Neuronal stem cell (in vitro differentiated cells): ENCODE measurements around the gene AUP1.

Experiments
- DNase-seq: peaks from one replicate; pipeline ENCODE4 v3.0.0-alpha.2; 2013; ENCODE audit warnings: low spot score
- H2AFZ ChIP-seq: one replicate; pipeline ENCODE4 v1.6.1; 2013; ENCODE audit warnings: mild to moderate bottlenecking, low read length, inconsistent platforms
- H2AK5ac ChIP-seq: 2 replicates; pipeline ENCODE4 v1.6.1; 2013; ENCODE audit warnings: low read depth, mild to moderate bottlenecking, inconsistent platforms, low read length, moderate library complexity, mixed read lengths
- H2BK120ac ChIP-seq: 2 replicates; pipeline ENCODE4 v1.6.1; 2013; ENCODE audit warnings: low read depth, mild to moderate bottlenecking, inconsistent platforms, low read length, moderate library complexity, mixed read lengths
- H2BK12ac ChIP-seq: one replicate; pipeline ENCODE4 v1.6.1; 2013; ENCODE audit warnings: low read length, inconsistent platforms
- H2BK15ac ChIP-seq: 2 replicates; pipeline ENCODE4 v1.6.1; 2013; ENCODE audit warnings: mild to moderate bottlenecking, low read length, inconsistent platforms, mixed read lengths
- H2BK5ac ChIP-seq: one replicate; pipeline ENCODE4 v1.6.1; 2013; ENCODE audit warnings: inconsistent platforms, mild to moderate bottlenecking, low read length, moderate library complexity
- H3K14ac ChIP-seq: one replicate; pipeline ENCODE4 v1.6.1; 2013; ENCODE audit warnings: low read length, inconsistent platforms
- H3K18ac ChIP-seq: 2 replicates; pipeline ENCODE4 v1.6.1; 2013; ENCODE audit warnings: low read length, inconsistent platforms
- H3K23ac ChIP-seq: 2 replicates; pipeline ENCODE4 v1.6.1; 2013; ENCODE audit warnings: low read depth, mild to moderate bottlenecking, mixed read lengths, low read length, inconsistent platforms; ENCODE audit not compliant: poor library complexity
- H3K27ac ChIP-seq: replicated peaks from 3 replicates; pipeline ENCODE4 v1.5.1; 2013; ENCODE audit warnings: low read length, inconsistent platforms
- H3K27me3 ChIP-seq, 3 experiments: 2 replicates each; pipeline ENCODE4 v1.6.1; 2013; ENCODE audit warnings: low read length in 3 of 3, mild to moderate bottlenecking in 2 of 3, inconsistent platforms in 1 of 3, low read depth in 1 of 3, mixed read lengths in 1 of 3, moderate library complexity in 1 of 3; ENCODE audit not compliant: control insufficient read depth in 3 of 3, insufficient read depth in 3 of 3
- H3K36me3 ChIP-seq, 2 donors: replicated peaks in 1 of 2; 2 replicates each; pipeline ENCODE4 v1.6.1; 2013; ENCODE audit warnings: low read length in 2 of 2; ENCODE audit not compliant: control insufficient read depth in 2 of 2, insufficient read depth in 2 of 2
- H3K4ac ChIP-seq: 2 replicates; pipeline ENCODE4 v1.6.1; 2013; ENCODE audit warnings: inconsistent platforms, mild to moderate bottlenecking, low read length, moderate library complexity
- H3K4me1 ChIP-seq, 2 donors: 1 replicate in 1 of 2; 2 replicates in 1 of 2; pipeline ENCODE4 v1.6.1; 2013; ENCODE audit warnings: low read length in 2 of 2, low read depth in 1 of 2; ENCODE audit not compliant: control insufficient read depth in 2 of 2, insufficient read depth in 1 of 2
- H3K4me2 ChIP-seq: one replicate; pipeline ENCODE4 v1.6.1; 2013; ENCODE audit warnings: mild to moderate bottlenecking, low read length, inconsistent platforms; ENCODE audit not compliant: insufficient read depth, poor library complexity, severe bottlenecking
- H3K4me3 ChIP-seq, 2 donors: 2 replicates each; pipeline ENCODE4 v1.5.1; 2013; ENCODE audit warnings: low read length in 2 of 2, mild to moderate bottlenecking in 2 of 2, inconsistent platforms in 1 of 2, moderate library complexity in 1 of 2
- H3K79me1 ChIP-seq: one replicate; pipeline ENCODE4 v1.6.1; 2013; ENCODE audit warnings: low read depth, mild to moderate bottlenecking, inconsistent platforms, low read length, moderate library complexity
- H3K9ac ChIP-seq: one replicate; pipeline ENCODE4 v1.6.1; 2013; ENCODE audit warnings: mild to moderate bottlenecking, low read depth, low read length, inconsistent platforms; ENCODE audit not compliant: poor library complexity
- H3K9me3 ChIP-seq, 2 donors: replicated peaks in 1 of 2; 2 replicates each; pipeline versions ENCODE3 to v1.6.1; 2013; ENCODE audit warnings: low read length in 2 of 2, mild to moderate bottlenecking in 2 of 2, inconsistent platforms in 1 of 2, low read depth in 1 of 2, mixed read lengths in 1 of 2, moderate library complexity in 1 of 2; ENCODE audit not compliant: control insufficient read depth in 2 of 2, insufficient read depth in 1 of 2
- H4K8ac ChIP-seq: one replicate; pipeline ENCODE4 v1.6.1; 2013; ENCODE audit warnings: low read depth, mild to moderate bottlenecking, inconsistent platforms, low read length, moderate library complexity
- H4K91ac ChIP-seq: one replicate; pipeline ENCODE4 v1.6.1; 2013; ENCODE audit warnings: low read length, low read depth, mild to moderate bottlenecking, inconsistent platforms; ENCODE audit not compliant: poor library complexity
- WGBS, 2 donors: extraction: QIAGEN DNeasy Blood & Tissue Kit; methylation state at CpG; one replicate each; pipeline ENCODE4 v1.1.7; 2013; ENCODE audit warnings: missing lambda C conversion rate in 2 of 2, mixed read lengths in 1 of 2; ENCODE audit not compliant: insufficient read length in 2 of 2, insufficient replicate concordance in 1 of 2; ENCODE audit errors: extremely low coverage in 2 of 2; 5-methylcytosine and 5-hydroxymethylcytosine counted together

The AUP1 gene

GRCh38 chr2:74507926-74508520 lies 21.5 kb downstream of the AUP1 start:
- DNase-seq = no peak
- Histone ChIP-seq H3K4me2 (peak overlapping the region; percentile 97), H4K91ac (no peak overlapping the region), H3K9me3 (peaks cover 0 to 4% of the 10 kb centered on the region in 2 donors), H2BK5ac (peak overlapping the region; percentile 99), H2BK12ac (no peak overlapping the region), H3K36me3 (peaks cover 6 to 22% of the 10 kb centered on the region in 2 donors), H3K27me3 (peaks cover 16 to 75% (median 59%) of the 10 kb centered on the region in 3 experiments), H3K27ac (no peak overlapping the region), H2AK5ac (peak overlapping the region; percentile 53), H3K4ac (no peak overlapping the region), H4K8ac (no peak overlapping the region), H3K4me3 (peak overlapping the region; percentile 87 to 99), H3K23ac (peak overlapping the region; percentile 9), H3K4me1 (peaks cover 8 to 9% of the 10 kb centered on the region in 2 donors), H3K79me1 (peaks cover 3% of the 10 kb centered on the region), H2AFZ (peak overlapping the region; percentile 99), H3K9ac (no peak overlapping the region), H3K14ac (no peak overlapping the region), H3K18ac (peak overlapping the region; percentile 85), H2BK120ac (peak overlapping the region; percentile 70), H2BK15ac (peak overlapping the region; percentile 49)
- no CpG with 5 or more reads among the region's 38 CpGs for WGBS, 2 donors

- peak within 1 kb of the TSS; percentile 53 for H2AK5ac ChIP-seq
- H2BK120ac ChIP-seq = peak within 1 kb of the TSS; percentile 70
- H3K4ac ChIP-seq = no peak within 1 kb of the TSS
- H4K91ac ChIP-seq = no peak within 1 kb of the TSS
- H3K9me3 ChIP-seq = peaks cover 0 to 4% of the 10 kb centered on the region in 2 donors
- H3K4me3 ChIP-seq = peak within 1 kb of the TSS; percentile 87 to 99
- peak; percentile 97 for DNase-seq
- H3K18ac ChIP-seq = peak within 1 kb of the TSS; percentile 100
- H3K23ac ChIP-seq = peak within 1 kb of the TSS; percentile 98
- H3K27me3 ChIP-seq = peaks cover 16 to 76% (median 59%) of the 10 kb centered on the region in 3 experiments
- peak within 1 kb of the TSS; percentile 100 for H3K9ac ChIP-seq
- H3K4me1 ChIP-seq = peaks cover 7 to 9% of the 10 kb centered on the region in 2 donors
- H3K79me1 ChIP-seq = peaks cover 3% of the 10 kb centered on the region
- no CpG with 5 or more reads among the region's 56 CpGs for WGBS, 2 donors
- peaks cover 6 to 22% of the 10 kb centered on the region in 2 donors for H3K36me3 ChIP-seq
- H2BK15ac ChIP-seq = peak within 1 kb of the TSS; percentile 77
- peak within 1 kb of the TSS; percentile 99 for H2AFZ ChIP-seq
- peak within 1 kb of the TSS; percentile 98 for H2BK12ac ChIP-seq
- peak within 1 kb of the TSS; percentile 98 for H3K27ac ChIP-seq
- peak within 1 kb of the TSS; percentile 99 for H4K8ac ChIP-seq
- H2BK5ac ChIP-seq = peak within 1 kb of the TSS; percentile 99
- peak within 1 kb of the TSS; percentile 97 for H3K4me2 ChIP-seq
- peak within 1 kb of the TSS; percentile 100 for H3K14ac ChIP-seq
Observed at GRCh38 chr2:74507145-74507925, 22.2 kb downstream of the AUP1 start, which contains the start of gene PCGF1. Gene PCGF1, minus strand, starts transcription at chr2:74507695. Its CDS starts 27 bp downstream, at chr2:74507668.

DNA sequence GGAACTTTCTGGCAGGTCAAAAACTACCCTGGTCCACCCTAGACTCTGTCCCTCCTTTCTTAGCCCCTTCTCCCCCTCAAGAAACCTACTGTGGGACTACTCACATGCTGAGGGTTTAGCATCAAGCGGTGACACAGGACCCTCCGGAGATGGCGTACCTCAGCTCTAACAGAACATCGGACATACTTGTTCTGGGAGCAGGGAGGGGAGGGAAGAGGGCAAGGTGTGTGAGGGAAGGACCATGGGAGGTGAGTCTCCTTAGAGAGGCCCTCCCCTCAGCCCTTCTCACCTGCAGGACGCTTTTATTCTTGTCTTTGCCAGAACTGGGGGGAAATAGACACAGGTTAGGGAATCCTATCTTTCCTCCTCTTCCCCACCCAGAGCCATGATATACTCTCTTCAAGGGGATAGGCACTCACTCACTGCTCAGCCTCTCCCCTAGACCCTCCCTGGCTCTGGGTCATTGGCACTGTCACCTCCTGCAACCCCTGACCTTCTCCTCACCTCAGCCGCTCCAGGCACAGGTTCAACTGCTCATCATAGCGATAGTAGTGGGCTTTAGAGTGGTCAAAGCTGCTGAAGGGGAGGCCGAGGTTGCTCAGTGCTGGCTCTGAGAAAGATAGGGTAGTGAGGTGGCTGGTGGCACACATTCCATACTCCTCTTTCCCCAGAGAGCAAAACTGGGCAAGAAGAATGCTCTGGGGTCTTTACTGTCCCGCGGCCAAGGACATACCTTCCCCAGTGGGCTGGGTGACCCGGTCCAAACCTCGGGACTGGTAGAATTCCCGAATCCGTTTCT lies 23.9 kb downstream of the AUP1 start:
- Histone ChIP-seq H3K79me1 (peaks cover 3% of the 10 kb centered on the region), H3K4me3 (no peak overlapping the region), H3K4ac (no peak overlapping the region), H2BK5ac (no peak overlapping the region), H3K9ac (no peak overlapping the region), H3K14ac (no peak overlapping the region), H3K18ac (no peak overlapping the region), H3K27ac (no peak overlapping the region), H3K4me1 (peaks cover 11% of the 10 kb centered on the region in 2 donors), H3K27me3 (peaks cover 29 to 78% (median 59%) of the 10 kb centered on the region in 3 experiments), H3K9me3 (peaks cover 0 to 4% of the 10 kb centered on the region in 2 donors), H4K91ac (no peak overlapping the region), H2BK120ac (no peak overlapping the region), H2AFZ (no peak overlapping the region), H3K36me3 (peaks cover 6 to 22% of the 10 kb centered on the region in 2 donors), H3K4me2 (no peak overlapping the region), H3K23ac (no peak overlapping the region), H2BK12ac (no peak overlapping the region), H4K8ac (no peak overlapping the region), H2BK15ac (no peak overlapping the region), H2AK5ac (no peak overlapping the region)
- no CpG with 5 or more reads among the region's 14 CpGs for WGBS, 2 donors
- DNase-seq = no peak
